DOHH2 (cell line): ENCODE data around the gene NUP98.

Experiments used
- CTCF ChIP-seq: fragments of 200-600 bp; sonication (generic); IDR thresholded peaks from one replicate; pipeline ENCODE4 v1.5.1; 2014; ENCODE audit warnings: antibody characterized with exemption, mild to moderate bottlenecking, low read depth, low read length; ENCODE audit not compliant: poor library complexity, severe bottlenecking
- EZH2phosphoT487 ChIP-seq: fragments of 200-600 bp; sonication (generic); IDR thresholded peaks from 2 replicates; pipeline ENCODE4 v1.6.1; 2017; ENCODE audit warnings: borderline replicate concordance, mild to moderate bottlenecking, antibody characterized with exemption, low read length, moderate library complexity, mixed read lengths

DNA sequence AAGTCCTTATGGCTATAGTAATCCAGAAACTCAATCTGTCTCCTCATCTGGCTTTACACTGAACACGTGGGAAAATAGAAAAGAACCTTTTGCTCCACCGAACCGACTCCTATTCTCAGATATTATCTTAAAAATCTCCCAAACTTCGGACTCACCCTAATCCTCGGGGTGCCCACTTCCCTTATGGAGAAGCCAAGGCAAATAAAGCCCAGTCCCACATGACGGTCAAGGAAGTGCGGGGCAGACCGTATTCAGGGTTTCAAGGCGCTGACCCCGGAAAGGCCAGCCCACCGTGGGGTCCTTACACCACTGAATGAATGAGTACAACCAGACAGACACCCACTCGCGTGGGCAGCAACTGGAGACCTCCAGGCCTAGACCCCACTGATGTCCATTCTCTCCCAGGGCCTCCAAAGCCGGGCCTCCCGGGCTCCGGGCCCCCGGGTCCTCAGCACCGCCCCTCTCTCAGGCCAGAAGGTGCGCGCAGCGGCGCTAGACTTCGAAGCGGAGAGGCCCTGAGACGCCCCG is 489 bp downstream of the NUP98 start:
- TF ChIP-seq CTCF (no peak), EZH2phosphoT487 (no peak)
